NB4 (cell line): ENCODE data around the gene TSPAN12.

Experiments used
- POLR2A ChIP-seq: IDR thresholded peaks from 2 replicates; pipeline ENCODE4 v1.6.1; 2011; ENCODE audit warnings: mild to moderate bottlenecking; ENCODE audit not compliant: insufficient read length; ENCODE audit errors: extremely low read depth
- TF ChIP-seq, protein P1 (sequence below): IDR thresholded peaks from one replicate; pipeline ENCODE4 v1.5.1; 2012; ENCODE audit warnings: low read depth, low read length

DNA sequence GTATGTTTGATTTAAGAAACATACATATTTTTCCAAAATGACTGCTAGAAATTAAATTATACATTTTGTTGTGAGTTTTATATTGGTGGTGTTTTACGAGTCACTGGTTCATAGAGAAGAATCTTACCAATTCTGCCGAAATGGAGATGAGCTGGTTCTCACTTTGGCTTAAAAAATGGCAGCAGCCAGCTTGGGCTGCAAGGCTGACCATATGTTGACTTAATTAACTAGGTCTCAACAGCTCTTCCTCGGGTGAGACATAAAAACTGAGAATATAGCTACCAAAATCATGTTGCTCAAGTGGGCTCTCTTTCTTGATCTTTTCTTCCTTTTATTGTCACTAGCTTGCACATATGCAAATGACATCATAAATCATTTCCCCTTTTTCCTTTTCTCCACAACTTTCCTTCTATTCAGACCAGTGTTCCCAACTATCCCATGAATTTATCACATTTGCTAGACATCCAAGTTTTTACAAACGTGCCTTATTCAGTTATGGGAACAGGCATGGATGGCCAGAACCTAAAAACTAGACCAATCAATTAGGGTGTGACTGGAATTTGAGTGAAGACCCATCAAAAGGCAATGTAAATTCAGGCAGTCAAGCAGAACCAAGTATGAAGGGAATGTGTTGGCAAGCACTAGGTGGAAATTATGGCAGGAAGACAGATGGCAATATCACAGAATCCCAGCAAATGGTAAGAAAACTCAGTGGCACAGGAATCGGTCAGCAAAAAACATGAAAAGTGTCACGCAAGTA lies 6.4 kb upstream of the TSPAN12 start:
- TF ChIP-seq, protein P1, sequence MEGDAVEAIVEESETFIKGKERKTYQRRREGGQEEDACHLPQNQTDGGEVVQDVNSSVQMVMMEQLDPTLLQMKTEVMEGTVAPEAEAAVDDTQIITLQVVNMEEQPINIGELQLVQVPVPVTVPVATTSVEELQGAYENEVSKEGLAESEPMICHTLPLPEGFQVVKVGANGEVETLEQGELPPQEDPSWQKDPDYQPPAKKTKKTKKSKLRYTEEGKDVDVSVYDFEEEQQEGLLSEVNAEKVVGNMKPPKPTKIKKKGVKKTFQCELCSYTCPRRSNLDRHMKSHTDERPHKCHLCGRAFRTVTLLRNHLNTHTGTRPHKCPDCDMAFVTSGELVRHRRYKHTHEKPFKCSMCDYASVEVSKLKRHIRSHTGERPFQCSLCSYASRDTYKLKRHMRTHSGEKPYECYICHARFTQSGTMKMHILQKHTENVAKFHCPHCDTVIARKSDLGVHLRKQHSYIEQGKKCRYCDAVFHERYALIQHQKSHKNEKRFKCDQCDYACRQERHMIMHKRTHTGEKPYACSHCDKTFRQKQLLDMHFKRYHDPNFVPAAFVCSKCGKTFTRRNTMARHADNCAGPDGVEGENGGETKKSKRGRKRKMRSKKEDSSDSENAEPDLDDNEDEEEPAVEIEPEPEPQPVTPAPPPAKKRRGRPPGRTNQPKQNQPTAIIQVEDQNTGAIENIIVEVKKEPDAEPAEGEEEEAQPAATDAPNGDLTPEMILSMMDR: no peak
- no peak for TF ChIP-seq POLR2A
